ENCODE results near the gene PEG3. TPM values are rescaled to one million over a fixed set of nuclear protein-coding genes. Genes with fewer than 3 reads are reported as not detected.

Gene PEG3
- total RNA-seq, 2 donors from 2014 or later = not detected

- H3K9me3 ChIP-seq (ENCODE audit: control insufficient read depth, low read length) = peaks cover 93% of the 10 kb centered on the region
These were observed 9.3 kb downstream of the PEG3 start for GRCh38 chr19:56831255-56831654.

GRCh38 chr19:56829596-56829995, 10.9 kb downstream of the PEG3 start:
- no peak for TF ChIP-seq CTCF (conservative IDR thresholded peaks at IDR 0.05)
- Mint-ChIP-seq H3K4me1 (no peaks in the 10 kb centered on the region), H3K36me3 (ENCODE audit: low read depth) (no peaks in the 10 kb centered on the region), H3K9me3 (peaks cover 92% of the 10 kb centered on the region), H3K27ac (no peak overlapping the region), H3K4me3 (no peak overlapping the region), H3K27me3 (ENCODE audit: insufficient read depth) (no peaks in the 10 kb centered on the region)
- DNase-seq = no peak
- H3K4me1 ChIP-seq (ENCODE audit: control insufficient read depth, insufficient read depth, low read length) = no peaks in the 10 kb centered on the region
- no peaks in the 10 kb centered on the region for H3K27me3 ChIP-seq (ENCODE audit: control insufficient read depth, insufficient read depth, low read length, poor library complexity, severe bottlenecking)
- H3K9ac ChIP-seq (ENCODE audit: extremely low read depth, low read length, poor library complexity, severe bottlenecking) = no peak overlapping the region
- WGBS, 2 experiments (ENCODE audit: insufficient coverage in 1 of 2, insufficient read length in 1 of 2) = 54 to 66% methylated on average over 3 to 6 of the region's 6 CpGs
- H3K9me3 ChIP-seq (ENCODE audit: control insufficient read depth, low read length) = peaks cover 93% of the 10 kb centered on the region
- H3K27ac ChIP-seq (ENCODE audit: low read depth, low read length) = no peak overlapping the region
- no peak overlapping the region for H3K4me3 ChIP-seq (ENCODE audit: low read length)
- H3K36me3 ChIP-seq (ENCODE audit: control insufficient read depth, insufficient read depth, low read length) = no peaks in the 10 kb centered on the region

More at GRCh38 chr19:56831255-56831654, 9.3 kb downstream of the PEG3 start:
- no peaks in the 10 kb centered on the region for H3K36me3 ChIP-seq (ENCODE audit: control insufficient read depth, insufficient read depth, low read length)
- no peak overlapping the region for H3K9ac ChIP-seq (ENCODE audit: extremely low read depth, low read length, poor library complexity, severe bottlenecking)
- H3K27ac ChIP-seq (ENCODE audit: low read depth, low read length) = no peak overlapping the region
- Mint-ChIP-seq H3K27ac (no peak overlapping the region), H3K4me3 (no peak overlapping the region), H3K4me1 (no peaks in the 10 kb centered on the region), H3K9me3 (peaks cover 92% of the 10 kb centered on the region), H3K36me3 (ENCODE audit: low read depth) (no peaks in the 10 kb centered on the region), H3K27me3 (ENCODE audit: insufficient read depth) (no peaks in the 10 kb centered on the region)
- DNase-seq = no peak
- 12 to 13% methylated on average over 2 of the region's 2 CpGs for WGBS, 2 experiments (ENCODE audit: insufficient coverage in 1 of 2, insufficient read length in 1 of 2)
- no peaks in the 10 kb centered on the region for H3K4me1 ChIP-seq (ENCODE audit: control insufficient read depth, insufficient read depth, low read length)
- no peak overlapping the region for H3K4me3 ChIP-seq (ENCODE audit: low read length)
- no peak for TF ChIP-seq CTCF (conservative IDR thresholded peaks at IDR 0.05)
- no peaks in the 10 kb centered on the region for H3K27me3 ChIP-seq (ENCODE audit: control insufficient read depth, insufficient read depth, low read length, poor library complexity, severe bottlenecking)

- Mint-ChIP-seq H3K4me1 (no peaks in the 10 kb centered on the region), H3K27me3 (ENCODE audit: insufficient read depth) (no peaks in the 10 kb centered on the region), H3K27ac (no peak overlapping the region), H3K36me3 (ENCODE audit: low read depth) (no peaks in the 10 kb centered on the region), H3K4me3 (no peak overlapping the region), H3K9me3 (peaks cover 92% of the 10 kb centered on the region)
- Histone ChIP-seq H3K4me3 (ENCODE audit: low read length) (no peak overlapping the region), H3K27ac (ENCODE audit: low read depth, low read length) (no peak overlapping the region), H3K4me1 (ENCODE audit: control insufficient read depth, insufficient read depth, low read length) (no peaks in the 10 kb centered on the region), H3K36me3 (ENCODE audit: control insufficient read depth, insufficient read depth, low read length) (no peaks in the 10 kb centered on the region), H3K27me3 (ENCODE audit: control insufficient read depth, insufficient read depth, low read length, poor library complexity, severe bottlenecking) (no peaks in the 10 kb centered on the region), H3K9ac (ENCODE audit: extremely low read depth, low read length, poor library complexity, severe bottlenecking) (no peak overlapping the region), H3K9me3 (ENCODE audit: control insufficient read depth, low read length) (peaks cover 92% of the 10 kb centered on the region)
- no peak for DNase-seq
- no peak for TF ChIP-seq CTCF (conservative IDR thresholded peaks at IDR 0.05)
- 50 to 71% methylated on average over 1 to 2 of the region's 2 CpGs for WGBS, 2 experiments (ENCODE audit: insufficient coverage in 1 of 2, insufficient read length in 1 of 2)
These were observed 12.8 kb downstream of the PEG3 start for GRCh38 chr19:56827708-56828107.

Data from endodermal cell (in vitro differentiated cells).